ENCODE measurements around the gene ZFHX3. TPM values are rescaled to one million over a fixed set of nuclear protein-coding genes. Genes with fewer than 3 reads are reported as not detected.

The ZFHX3 gene
- total and polyA plus RNA-seq, 11 donors: 3.8 to 21.6 (median 13.6) TPM

- TF ChIP-seq POLR2A (IDR thresholded peaks at IDR 0.05) (no peak), CTCF (IDR thresholded peaks at IDR 0.05) (no peak)
- Histone ChIP-seq H3K27ac (no peak overlapping the region), H3K4me1 (peaks cover 0 to 62% (median 25%) of the 10 kb centered on the region in 12 donors), H3K27me3 (no peaks in the 10 kb centered on the region), H3K9me3 (no peaks in the 10 kb centered on the region), H3K36me3 (no peaks in the 10 kb centered on the region), H3K4me3 (no peak overlapping the region)
- DNase-seq (no peak), ATAC-seq (no peak)
- intact Hi-C loops (cut with DNase I): no loop called here
- WGBS, 4 donors: 96 to 100% (median 97%) methylated on average over 3 of the region's 3 CpGs
Observed at GRCh38 chr16:73014768-73015167, 33.2 kb downstream of the ZFHX3 start.

DNA sequence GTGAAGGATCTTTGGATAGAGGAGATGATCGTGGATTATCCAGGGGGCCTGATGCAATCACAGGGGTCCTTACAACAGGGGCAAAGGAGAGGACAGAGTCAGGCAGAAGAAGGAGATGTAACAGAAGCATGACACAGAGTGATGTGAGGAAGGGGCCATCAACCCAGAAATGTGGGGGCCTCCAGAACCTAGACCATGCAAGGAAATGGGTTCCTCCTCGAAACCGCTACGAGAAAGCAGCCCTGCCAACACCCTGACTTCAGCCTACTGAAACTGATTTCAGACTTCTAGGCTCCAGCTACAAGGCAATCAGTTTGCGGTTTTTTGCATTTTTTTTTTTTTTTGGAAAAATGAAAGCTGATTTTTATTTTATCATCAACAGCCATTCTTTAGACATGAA is 34.0 kb downstream of the ZFHX3 start:
- intact Hi-C loops (cut with DNase I): no loop called here
- no peaks in the 10 kb centered on the region for H3K9me3 ChIP-seq
- no peak overlapping the region for H3K27ac ChIP-seq
- H3K4me3 ChIP-seq: no peak overlapping the region
- DNase-seq (no peak), ATAC-seq (no peak)
- 95 to 99% (median 97%) methylated on average over 5 of the region's 5 CpGs for WGBS, 4 donors
- H3K27me3 ChIP-seq: no peaks in the 10 kb centered on the region
- no peaks in the 10 kb centered on the region for H3K36me3 ChIP-seq
- TF ChIP-seq POLR2A (IDR thresholded peaks at IDR 0.05): no peak
- no peak for TF ChIP-seq CTCF (IDR thresholded peaks at IDR 0.05)
- H3K4me1 ChIP-seq: peaks cover 0 to 60% (median 21%) of the 10 kb centered on the region in 12 donors

- intact Hi-C loops (cut with DNase I): no loop called here
- TF ChIP-seq POLR2A (IDR thresholded peaks at IDR 0.05) (no peak), CTCF (IDR thresholded peaks at IDR 0.05) (no peak)
- DNase-seq: no peak
- 92 to 98% (median 94%) methylated on average over 5 of the region's 5 CpGs for WGBS, 4 donors
- Histone ChIP-seq H3K9me3 (no peaks in the 10 kb centered on the region), H3K27me3 (no peaks in the 10 kb centered on the region), H3K27ac (no peak overlapping the region), H3K4me1 (peaks cover 2 to 51% (median 19%) of the 10 kb centered on the region in 12 donors), H3K4me3 (no peak overlapping the region), H3K36me3 (no peaks in the 10 kb centered on the region)
- ATAC-seq: no peak
Observed at GRCh38 chr16:73012341-73012740, 35.6 kb downstream of the ZFHX3 start.

DNA sequence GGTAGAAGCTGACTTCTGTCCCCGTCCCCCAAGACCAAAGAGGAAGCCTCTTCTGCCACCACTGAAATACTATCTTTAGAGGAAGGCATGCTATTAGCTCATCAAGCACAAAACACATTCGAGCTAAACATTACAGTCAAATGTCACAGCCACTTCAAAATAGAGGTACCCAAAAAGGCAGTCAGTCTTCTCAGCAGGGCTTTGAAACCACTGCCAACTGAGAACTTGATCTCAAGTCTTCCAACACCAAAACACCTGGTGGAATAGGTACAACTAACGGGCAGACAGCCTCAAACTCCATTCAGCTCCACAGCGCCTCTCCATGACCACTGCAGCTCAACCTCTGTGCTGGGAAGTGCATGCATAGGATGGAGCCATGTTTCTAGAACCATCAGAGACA is 36.0 kb downstream of the ZFHX3 start:
- no peaks in the 10 kb centered on the region for H3K9me3 ChIP-seq
- no peaks in the 10 kb centered on the region for H3K36me3 ChIP-seq
- TF ChIP-seq CTCF (IDR thresholded peaks at IDR 0.05): no peak
- TF ChIP-seq POLR2A (IDR thresholded peaks at IDR 0.05): no peak
- ATAC-seq (no peak), DNase-seq (no peak)
- H3K27me3 ChIP-seq: no peaks in the 10 kb centered on the region
- WGBS, 4 donors: 65 to 73% (median 66%) methylated on average over 4 of the region's 4 CpGs
- H3K4me3 ChIP-seq: no peak overlapping the region
- no peak overlapping the region for H3K27ac ChIP-seq
- intact Hi-C loops (cut with DNase I): no loop called here
- peaks cover 2 to 47% (median 19%) of the 10 kb centered on the region in 12 donors for H3K4me1 ChIP-seq

Data from heart left ventricle (tissue), 16 donors.